GM18868 (cell line): Measurements from ENCODE around the gene RTCB.
A peak's percentile ranks its signal among the peaks of the same experiment; 100 is the strongest.

Experiments
- ATAC-seq: cut with Tn5 transposase; IDR thresholded peaks from one replicate; pipeline ENCODE4 v1.9.1; 2021; ENCODE audit warnings: mild to moderate bottlenecking, moderate library complexity; ENCODE audit not compliant: unreplicated experiment

The RTCB gene

DNA sequence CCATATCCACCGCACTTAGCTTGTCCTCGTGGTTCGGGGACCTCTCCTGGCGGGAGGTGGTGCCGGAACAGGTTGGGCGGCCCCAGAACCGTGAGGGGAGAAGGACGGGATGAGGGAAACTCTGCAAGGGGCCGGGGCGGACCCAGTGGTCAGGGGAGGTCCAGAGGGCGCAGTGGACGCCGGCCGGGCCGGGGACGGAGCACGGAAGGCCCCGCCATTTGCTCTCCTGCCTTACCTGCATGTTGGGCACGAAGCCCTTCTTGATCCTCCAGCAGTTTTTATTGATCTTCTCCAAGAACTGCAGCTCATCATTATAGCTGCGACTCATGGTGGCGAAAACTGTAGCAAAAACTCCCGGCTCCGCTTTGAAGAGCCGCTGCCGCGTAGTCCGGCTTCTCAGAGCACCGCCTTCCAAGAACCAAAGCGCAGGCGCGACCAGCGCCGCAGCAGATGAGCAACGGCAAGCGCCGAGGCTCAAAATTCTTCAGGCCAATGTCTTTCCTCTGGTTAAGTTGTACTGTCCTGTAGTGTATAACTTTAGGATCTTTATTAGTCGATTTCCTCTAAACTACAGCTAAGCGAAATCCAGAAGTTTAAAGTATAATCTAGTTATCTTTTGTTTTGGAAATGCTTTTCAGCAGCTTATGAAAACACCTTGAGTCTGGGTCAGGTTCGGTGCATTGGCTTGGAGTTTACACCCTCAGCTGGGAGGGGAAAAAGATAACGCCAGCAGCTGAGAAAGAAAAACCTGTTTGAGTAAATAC, at the start of gene RTCB:
Gene RTCB (minus strand): TSS at position 419 of the 764 bp plus-strand sequence. CDS start 91 bp downstream, at position 328.
- ATAC-seq: peak; percentile 51

- ATAC-seq: no peak
Measured at GRCh38 chr22:32457031-32457430, 45.0 kb upstream of the RTCB start.

DNA sequence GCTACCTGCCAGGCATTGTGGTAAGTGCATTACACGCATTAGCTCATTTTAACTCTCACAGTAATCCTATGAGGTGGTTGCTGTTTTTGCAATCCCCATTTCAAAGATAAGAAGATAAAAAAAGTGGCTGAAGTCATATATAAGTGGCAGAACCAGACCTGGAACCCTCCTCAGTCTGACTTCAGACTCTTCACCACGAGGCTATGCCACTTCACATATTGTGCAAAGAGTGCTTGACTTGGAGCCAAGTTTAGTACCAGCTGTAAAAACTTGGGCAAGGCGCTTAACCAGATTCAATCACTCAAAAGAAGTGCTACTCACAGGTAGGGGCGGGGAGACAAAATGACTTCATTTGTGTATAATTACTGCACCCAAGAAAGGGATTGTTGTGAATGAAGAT, 36.9 kb upstream of the RTCB start:
- ATAC-seq: no peak

DNA sequence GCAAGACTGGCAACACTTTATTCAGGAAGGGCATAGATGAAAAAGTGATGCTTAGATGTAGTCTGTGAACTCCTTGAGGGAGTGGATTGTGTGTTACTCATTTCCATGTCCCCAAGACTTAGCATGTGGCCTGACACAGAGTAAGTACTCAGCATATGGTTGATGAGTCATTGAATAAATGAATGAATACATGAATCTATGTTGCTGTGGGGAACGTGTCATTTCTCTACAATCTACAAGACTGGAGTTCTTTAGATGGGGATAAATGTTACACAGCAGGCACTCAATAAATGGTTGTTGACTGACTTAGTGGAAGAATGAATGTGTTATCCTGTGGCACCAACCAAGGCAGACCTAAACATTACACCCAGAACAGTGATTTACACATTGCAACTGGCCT, 34.3 kb upstream of the RTCB start:
- ATAC-seq: no peak

DNA sequence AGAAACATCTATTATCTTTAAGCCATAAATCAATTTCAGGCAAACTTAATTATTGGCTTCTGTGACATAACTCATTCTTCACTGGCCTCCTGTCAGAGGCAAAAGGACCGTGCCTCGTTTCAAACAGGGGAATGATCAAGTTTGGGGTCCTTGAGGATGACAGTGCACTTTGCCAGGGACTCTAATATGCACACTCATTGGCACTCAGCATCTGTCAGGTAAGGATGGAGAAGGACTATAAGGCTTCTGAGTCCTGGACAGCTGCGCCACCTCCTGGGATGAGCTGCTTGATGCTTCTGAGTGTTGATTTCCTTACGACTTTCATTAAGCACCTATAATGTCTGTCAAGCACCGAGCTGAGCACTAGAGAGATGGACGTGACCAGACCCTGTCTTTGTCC, 32.0 kb upstream of the RTCB start:
- no peak for ATAC-seq

DNA sequence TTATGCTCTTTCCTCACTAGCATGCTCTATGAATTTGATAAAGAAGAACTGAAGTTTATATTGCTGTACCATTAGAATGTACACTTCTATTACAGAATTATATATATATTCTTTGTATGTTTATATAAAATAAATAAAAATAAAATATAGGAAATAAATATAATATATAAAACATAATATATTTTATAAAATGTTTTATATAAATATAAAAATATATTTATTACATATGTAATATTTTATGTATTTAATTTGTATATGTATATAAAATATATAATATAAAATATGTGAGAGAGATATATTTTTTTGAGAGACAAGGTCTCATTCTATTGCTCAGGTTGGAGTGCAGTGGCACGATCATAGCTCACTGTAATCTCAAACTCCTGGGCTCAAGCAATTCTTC, 18.3 kb upstream of the RTCB start:
- no peak for ATAC-seq

GRCh38 chr22:32426881-32427280, 14.8 kb upstream of the RTCB start:
- ATAC-seq: no peak

- ATAC-seq: no peak
Measured at GRCh38 chr22:32423664-32424063, 11.6 kb upstream of the RTCB start.

DNA sequence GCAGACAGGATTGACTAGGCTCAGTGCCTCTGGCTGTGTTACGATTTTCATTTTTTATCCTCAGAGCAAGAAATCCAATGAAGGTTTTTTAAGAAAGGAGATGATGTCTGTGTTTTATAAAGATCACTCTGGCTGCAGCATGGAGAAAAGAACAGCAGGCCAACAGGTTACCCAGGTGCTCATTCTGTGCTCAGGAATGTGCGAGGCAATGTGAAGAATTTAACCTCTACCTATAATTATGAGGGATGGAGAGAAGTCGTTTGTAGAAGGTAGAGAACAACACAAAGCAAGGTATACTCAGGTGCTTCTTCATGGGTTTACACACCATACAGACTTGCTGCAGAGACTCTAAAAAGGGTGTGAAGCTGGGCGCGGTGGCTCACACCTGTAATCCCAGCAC, 10.0 kb upstream of the RTCB start:
- no peak for ATAC-seq

GRCh38 chr22:32421484-32421883, 9.4 kb upstream of the RTCB start:
- ATAC-seq: no peak

- no peak for ATAC-seq
Measured at GRCh38 chr22:32417906-32418305, 5.9 kb upstream of the RTCB start.

DNA sequence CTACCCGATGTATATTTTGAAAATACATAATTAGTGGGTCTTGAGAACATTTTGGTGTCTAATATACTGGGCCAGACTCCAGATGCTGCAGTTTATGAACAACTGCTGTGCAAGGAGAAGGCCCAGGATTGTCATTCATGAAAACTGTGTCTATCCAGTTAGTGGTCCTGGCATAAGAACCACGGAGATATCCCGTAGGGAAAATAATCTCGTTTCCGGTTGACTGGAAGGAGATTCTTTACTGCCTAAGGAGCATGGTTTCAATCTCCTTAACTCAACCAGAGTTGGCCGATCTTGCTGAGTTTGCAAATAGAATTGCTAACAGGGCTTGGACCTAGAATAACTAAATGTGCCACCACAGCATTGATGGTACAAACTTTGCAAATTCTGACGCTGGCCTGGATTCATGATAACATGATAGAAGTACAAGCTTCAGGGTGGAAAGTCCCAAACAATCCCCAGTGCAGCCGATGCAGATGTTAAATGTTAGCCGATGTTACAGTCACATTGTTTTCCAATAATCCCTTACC, 4.6 kb upstream of the RTCB start:
- no peak for ATAC-seq

GRCh38 chr22:32414191-32414590, 2.1 kb upstream of the RTCB start:
- ATAC-seq: no peak

- no peak for ATAC-seq
Measured at GRCh38 chr22:32413719-32414118, 1.7 kb upstream of the RTCB start.

- ATAC-seq: no peak
Measured at GRCh38 chr22:32411402-32411801, 645 bp downstream of the RTCB start.

DNA sequence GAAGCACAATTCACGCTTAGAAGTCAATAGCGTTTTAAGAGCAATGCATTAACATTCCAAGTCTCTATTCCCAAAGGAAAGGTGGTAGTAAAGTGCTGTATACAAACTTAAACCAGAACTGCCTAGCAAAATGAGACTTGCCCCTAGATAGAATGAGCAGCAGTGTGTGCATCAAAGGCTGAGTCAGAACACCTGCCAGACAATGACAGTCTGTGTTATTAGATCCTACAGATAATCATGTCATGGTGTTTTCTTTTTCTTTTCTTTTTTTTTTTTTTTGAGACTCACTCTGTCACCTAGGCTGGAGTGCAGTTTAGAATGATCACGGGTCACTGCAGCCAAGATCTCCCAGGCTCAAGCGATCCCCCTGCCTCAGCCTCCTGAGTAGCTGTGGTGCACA, 1.6 kb downstream of the RTCB start:
- no peak for ATAC-seq

DNA sequence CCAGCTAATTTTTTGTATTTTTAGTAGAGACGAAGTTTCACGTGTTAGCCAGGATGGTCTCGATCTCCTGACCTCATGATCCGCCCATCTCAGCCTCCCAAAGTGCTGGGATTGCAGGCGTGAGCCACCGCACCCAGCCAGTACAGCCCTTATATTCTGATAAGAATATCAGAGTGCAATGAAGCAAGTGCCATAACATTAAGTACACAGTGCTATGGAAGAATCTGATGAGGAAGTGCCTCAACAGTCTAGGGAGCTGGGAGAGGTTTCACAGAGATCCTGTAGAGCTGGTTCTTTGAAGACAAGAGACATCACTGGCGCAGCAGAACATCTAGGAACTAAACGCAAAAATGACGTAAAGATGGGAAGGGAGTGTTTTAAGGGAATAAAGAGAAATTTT, 2.1 kb downstream of the RTCB start:
- no peak for ATAC-seq

DNA sequence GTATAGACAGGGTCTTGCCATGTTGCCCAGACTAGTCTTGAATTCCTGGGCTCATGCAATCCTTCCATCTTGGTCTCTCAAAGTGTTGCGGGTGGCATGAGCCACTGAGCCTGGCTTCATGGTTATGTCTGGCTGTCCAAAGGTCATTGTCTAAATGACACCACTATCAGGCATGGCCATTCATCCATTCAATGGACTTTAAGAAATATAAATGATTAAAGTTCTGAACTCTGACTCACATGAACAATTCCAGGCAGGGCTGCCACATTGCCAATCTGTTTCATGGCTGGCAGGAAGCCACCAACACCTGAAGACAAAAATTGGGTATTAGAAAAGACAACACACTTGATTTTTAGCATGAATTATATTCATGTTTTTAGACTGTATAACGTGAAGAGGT, 4.1 kb downstream of the RTCB start:
- ATAC-seq: no peak

GRCh38 chr22:32407312-32407711, 4.7 kb downstream of the RTCB start:
- peak; percentile 58 for ATAC-seq

GRCh38 chr22:32404021-32404420, 8.0 kb downstream of the RTCB start:
- ATAC-seq: no peak

GRCh38 chr22:32401486-32401885, 10.6 kb downstream of the RTCB start:
- no peak for ATAC-seq

DNA sequence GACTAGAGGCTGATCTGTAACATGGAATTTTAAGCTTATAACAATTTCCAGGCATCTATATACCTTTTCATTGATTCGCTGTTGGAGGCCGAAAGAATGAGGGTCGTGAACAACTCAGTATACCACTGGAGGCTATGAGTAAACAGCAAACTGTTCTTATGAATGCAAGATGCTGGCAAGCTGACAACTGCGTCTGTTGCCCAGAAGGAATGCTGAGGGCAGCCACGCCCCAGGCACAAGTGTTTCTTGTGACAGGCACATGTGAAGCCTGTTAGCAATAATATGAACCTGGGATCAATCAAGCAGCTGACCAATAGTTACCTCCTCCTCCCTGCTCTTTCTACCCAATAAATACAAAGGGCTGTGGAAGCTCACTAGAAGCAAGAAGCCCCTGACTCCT, 15.3 kb downstream of the RTCB start:
- ATAC-seq: no peak

GRCh38 chr22:32396255-32396654, 15.8 kb downstream of the RTCB start:
- no peak for ATAC-seq
